Activated CD4-positive, CD25-positive, alpha-beta regulatory T cell treated with anti-CD3 and anti-CD28 coated beads, Interleukin-2, amount 50 U/mL, for 16 hours (primary cell): Measurements from ENCODE around the gene CD14.
"Not testable (repeated sequence)": the region's sequence is repeated elsewhere in the genome, so short reads cannot be mapped to it uniquely, and the experiment has no call there.

ENCODE experiments used
- DNase-seq: peaks from one replicate; pipeline ENCODE4 v3.0.0-alpha.2; 2020; ENCODE audit warnings: low read depth, low spot score

Gene CD14

DNA sequence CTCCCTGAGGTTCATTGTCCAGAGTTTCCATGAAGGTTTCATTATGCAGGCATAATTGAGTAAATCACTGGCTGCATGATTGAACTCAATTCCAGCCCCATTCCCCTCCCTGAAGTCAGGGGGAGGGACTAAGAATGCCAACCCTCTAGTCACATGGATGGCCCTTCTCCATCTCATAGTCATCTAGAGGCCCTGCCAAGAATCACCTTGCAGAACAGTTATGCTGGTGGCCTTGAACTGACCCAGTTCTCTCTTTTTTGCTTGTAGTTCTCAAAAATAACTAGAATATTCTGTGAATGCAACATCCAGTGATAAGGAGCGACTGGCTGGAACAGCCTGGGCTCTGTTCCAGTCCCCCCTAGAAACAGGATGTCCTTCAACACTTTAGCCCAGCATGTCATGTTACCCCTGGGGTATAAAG, 36.6 kb downstream of the CD14 start:
- DNase-seq, result no peak

- DNase-seq, result no peak
Observed at GRCh38 chr5:140595538-140596300, 37.3 kb downstream of the CD14 start.

- no peak for DNase-seq
Observed at GRCh38 chr5:140594169-140594568, 38.8 kb downstream of the CD14 start.

GRCh38 chr5:140593070-140593469, 39.9 kb downstream of the CD14 start:
- not testable (repeated sequence) for DNase-seq

DNA sequence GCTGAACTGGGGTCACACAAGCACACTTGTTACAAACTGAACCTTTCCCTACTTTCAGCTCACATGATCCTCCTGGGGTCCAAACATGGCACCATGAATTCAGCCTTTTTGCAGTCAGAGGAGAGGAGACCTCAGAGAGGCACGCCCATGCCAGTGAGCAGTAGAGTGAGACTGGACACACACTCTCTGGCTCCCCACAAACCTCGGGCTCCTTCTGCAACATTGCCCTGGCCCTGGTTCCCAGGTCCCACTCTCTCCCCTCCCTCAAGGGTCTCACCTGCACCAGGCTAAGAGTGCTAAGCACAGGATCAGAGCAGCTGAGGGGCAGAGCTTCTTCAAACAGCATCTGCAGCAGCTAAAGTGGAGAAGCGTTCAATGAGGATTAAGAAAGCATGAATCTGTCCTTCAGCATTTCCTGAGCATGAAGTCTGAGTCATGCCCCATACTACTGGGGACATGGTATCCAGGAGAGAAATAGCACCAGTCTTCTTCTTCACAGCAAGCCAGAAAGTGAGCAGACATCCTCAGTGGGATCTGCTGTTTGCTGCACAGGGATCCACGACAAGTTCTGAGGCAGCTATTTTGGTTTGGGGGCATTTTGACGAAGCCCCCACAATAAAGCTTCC, 41.1 kb downstream of the CD14 start:
- no peak for DNase-seq

DNA sequence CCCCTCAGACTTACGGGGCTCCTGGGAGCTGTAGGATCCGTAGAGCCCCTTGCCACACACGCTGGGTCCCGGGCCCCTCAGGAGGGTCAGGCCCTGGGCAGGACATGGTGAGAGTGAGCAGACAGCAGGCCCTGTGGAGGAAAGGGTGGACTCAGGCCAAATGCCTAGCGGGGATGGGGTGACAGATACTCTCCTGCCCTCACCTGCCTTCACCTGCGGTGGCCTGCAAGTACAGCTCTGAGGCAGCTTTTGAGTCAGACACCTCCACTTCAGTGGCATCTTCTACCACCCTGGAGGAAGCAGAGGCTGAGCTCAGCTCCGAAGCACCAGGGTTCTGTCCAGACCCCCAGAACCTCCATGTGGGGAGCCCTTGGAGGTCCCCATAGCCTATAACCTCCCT, 42.1 kb downstream of the CD14 start:
- no peak for DNase-seq

DNA sequence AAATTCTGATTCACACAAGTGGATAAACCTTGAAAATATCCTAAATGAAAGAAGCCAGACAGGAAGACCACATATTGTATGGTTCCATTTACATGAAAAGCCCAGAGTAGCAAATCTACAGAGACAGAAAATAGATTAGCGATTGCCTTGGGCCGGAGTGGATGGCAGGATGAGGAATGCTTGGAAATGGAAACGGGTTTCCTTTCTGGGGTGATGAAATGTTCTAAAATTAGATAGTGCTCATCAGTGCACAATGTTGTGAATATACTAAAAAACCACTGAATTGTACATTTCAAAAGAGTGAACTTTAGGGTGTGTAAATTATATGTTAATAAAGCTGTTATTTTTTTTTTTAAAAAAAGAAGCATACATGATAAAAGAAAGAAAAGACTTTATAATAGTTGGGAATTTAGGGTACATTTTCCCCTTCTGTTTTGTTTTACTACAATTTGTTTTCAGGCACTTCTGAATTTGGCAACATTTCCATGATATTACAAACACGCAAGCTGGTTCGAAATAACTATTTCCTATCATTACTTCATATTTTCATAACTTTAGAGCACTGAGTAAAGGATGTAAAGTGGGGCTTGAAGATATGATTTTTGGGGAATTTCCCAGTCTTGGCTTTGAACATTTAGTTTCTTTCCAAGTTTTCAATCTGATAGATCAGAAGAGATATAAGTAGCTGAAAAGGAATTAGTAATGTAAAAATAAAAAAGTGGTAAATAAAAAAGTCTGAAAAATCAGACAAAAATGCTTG, 44.5 kb downstream of the CD14 start:
- no peak for DNase-seq

GRCh38 chr5:140587495-140587894, 45.5 kb downstream of the CD14 start:
- no peak for DNase-seq
